GM18870 (cell line): ENCODE data around the gene CYP26A1.
"Not testable (repeated sequence)": the region's sequence is repeated elsewhere in the genome, so short reads cannot be mapped to it uniquely, and the experiment has no call there.

ENCODE experiments used
- ATAC-seq: cut with Tn5 transposase; IDR thresholded peaks from one replicate; pipeline ENCODE4 v1.9.1; 2021; ENCODE audit warnings: moderate library complexity; ENCODE audit not compliant: unreplicated experiment

Gene CYP26A1

DNA sequence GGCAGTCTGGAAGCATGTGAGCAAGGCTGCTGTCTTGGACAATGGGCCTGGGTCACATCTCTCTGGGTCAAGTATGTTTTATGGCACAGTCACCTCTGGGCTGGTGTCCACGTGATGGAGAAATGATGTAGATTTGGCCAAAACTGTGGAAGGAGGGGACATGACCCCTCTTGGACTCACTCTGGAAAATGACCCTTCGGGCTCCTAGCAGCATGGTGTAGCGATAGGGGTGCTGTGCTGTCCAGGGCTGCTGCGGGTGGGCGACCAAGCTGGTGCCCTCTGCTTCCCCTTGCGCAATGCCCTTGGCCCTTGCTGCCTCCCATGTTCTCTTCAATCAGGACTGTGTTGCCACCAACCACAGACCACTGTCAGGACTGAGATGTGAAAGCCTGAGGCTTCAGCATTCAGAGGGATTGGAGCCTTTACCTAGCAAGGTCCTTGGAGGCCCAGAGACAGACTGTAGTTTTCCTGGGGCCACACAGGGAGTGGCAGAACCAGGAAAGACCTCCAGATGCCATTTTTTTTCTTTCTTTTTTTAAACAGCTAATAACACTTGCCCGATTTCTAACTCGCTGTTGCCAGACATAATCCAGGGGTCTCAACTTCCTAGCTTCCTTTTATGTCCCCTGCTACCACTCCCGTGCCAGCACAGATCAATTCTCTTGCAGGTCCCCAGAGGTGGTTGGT is 6.1 kb downstream of the CYP26A1 start:
- no peak for ATAC-seq

DNA sequence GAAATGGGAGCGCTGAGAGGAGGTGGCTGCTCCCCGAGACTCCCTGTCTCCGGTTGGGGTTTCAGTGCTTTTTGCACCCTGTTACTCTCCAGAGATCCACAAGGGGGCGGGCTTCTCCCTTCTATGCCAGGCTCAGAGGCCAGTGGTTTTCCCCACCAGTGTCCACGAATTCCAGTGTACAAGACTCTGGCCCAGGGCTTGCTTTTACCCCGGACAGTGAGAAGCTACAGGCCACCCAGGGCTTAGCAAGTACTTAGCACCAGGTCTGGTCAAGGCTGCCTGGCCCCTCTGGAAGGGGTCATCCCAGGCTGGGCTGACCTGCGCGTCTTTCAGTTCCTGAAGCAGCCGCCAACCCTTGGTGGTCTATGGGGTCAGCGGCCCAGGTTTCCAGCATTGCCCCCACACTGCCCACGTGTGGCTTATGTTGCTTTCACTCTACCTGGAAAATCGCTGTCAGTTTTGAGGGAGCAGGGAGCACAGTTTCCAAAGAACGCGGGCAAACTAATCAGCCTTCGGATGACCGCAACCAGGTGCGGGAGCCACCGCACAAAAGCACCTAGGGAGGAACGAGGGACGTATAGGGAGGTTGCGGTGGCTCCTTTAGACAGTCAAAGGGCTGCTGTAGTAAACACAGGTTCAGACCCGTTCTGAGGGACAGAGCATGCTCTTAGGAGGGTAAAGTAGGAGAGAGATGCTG is 6.8 kb downstream of the CYP26A1 start:
- ATAC-seq, result no peak

DNA sequence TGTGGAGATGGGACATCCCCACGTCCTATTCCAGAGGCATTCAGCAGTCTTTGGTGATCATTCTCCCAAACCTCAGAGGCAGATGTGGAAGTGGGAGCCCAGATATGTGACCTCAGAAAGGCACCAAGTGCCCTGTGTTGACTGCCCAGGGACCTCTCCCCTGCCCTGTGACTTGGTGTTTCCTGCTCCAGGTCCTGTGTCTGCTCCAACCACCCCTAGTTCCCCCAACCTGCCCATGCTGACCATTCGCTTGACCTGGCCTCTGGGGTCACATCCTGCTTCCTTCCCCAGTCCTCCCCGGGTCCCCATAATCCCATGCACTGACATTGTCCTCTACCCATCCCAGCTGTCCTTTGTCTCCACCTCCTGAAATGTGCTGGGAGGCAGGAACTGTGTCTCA is 7.6 kb downstream of the CYP26A1 start:
- no peak for ATAC-seq

DNA sequence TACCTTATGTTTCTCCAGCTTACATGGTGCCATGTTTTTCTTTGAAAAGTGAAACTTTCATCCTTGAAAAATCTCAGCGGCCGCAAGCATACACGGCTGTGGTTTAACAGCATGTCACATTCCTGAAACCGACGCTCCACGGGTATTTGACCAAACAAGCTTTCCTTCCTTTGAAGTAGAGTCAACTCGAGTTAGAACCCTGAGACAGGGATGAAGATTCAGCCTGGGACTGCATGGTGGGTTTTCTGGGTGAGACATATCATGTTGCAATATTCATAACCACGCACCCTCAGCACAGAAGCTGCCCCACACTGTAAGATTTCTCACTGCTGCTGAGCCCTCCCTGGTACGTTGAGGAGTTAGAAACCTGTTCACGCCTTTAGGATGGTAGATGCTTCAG is 8.1 kb downstream of the CYP26A1 start:
- ATAC-seq, result no peak

DNA sequence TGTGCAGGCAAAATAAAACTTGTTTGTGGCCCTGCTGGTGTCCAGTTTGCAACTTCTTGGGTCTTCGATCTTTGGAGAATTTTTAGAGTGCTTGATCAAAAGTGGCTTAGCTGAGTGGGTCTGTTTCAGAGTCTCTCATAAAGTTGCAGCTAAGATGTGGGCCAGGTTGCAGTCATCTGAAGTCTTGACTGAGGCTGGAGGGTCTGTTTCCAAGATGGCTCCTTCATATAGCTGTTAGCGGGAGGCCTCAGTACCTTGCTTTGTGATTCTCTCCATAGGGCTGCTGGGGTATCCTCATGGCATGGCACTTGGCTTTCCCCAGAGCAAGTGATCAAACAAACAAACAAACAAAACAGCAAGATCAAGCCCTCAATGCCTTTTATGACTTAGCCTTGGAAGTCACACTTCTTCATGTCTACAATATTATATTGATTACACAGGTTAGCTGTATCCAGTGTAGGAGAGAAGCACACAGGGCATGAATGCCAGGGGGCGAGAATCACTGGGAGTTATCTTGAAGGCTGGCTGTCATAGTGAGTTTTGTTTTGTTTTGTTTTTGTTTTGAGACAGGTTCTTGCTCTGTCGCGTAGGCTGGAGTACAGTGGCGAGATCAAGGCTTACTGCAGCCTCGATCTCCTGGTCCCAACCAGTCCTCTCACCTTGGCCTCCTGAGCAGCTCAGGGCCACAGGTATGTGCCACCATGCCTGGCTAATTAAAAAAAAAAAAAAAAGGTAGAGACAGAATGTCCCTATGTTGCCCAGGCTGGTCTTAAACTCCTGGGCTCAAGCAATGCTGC is 10.2 kb downstream of the CYP26A1 start:
- ATAC-seq, result no peak

DNA sequence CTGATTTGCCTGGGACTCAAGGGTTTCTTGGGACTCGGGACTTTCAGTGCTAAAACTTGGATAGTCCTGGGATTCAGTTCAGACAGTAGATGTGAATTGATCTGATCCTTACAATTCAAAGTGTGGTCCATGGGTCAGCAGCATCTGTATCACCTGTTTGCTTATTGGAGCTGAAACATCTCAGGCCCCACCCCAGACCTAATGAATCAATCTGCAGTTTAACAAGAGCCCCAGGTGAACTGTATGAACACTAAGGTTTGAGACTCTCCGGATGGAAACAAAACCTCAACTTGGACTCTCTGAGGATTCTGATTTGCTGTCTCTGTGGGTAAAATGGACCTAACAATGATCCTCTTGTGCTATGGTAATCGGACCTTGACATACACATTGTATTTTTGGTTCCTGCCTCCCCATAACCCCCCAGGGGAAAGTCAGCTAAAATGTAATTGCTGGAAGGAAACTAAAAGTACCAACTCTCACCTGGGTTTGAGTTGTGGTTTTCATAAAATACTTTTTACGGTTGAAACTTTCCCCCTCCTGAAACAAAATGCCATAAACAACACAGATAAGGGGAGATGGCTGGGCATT is 11.7 kb downstream of the CYP26A1 start:
- no peak for ATAC-seq

DNA sequence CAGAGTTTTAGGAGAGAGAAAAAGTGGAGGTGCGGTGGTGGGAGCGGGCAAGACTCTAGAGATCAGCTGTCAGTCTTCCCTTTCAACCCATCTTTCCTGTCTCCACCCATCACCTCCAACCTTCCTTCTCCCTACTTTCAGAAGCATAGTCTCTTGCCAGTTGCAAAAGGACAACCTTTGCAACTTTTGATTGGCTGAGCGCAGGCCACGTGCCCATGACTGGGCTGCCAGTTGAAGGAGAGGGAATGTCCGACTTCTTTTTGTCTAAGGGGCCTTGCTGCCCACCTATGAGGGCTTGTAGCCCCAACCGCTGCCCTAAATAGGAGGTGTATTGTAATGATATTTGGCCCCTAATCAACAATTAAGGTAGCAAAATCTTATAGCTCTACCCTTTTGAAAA is 12.6 kb downstream of the CYP26A1 start:
- no peak for ATAC-seq

DNA sequence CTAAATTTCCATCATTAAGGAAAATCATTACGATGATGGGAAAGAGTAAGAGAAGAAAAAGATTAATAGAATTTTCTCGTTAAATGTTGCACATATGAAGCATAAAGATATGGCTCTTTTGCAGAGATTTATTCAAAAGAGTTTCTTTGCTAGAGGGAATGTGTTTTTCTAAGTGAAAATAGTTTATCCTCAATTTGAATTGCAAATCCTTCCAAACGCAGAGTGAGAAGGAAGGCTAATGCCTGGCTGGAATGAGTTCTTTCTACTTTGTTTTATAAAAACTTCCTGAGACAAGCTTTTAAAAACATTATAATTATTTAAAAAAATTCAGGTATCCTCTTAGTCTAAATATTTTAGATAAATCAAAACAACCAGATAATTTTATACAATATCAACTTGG is 14.2 kb downstream of the CYP26A1 start:
- no peak for ATAC-seq

DNA sequence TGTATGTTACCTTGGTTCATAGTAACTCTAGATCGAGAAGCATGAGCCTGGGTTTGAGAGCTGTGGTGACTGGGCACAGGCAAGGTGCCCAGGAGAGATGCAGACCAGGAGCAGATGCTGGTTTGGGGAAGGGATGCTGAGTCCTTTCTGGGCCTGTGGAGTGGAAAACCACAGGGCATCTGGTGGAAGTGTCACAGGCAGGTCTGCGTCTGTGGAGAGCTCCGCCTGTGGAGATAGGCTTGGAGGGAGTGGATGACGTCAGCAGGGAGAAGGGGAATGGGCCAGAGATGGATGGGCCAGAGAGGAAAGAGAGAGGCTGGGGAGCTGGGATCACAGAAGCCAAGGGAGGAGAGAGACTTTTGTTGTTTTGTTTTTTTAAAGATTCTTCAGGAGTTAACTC is 14.8 kb downstream of the CYP26A1 start:
- no peak for ATAC-seq

DNA sequence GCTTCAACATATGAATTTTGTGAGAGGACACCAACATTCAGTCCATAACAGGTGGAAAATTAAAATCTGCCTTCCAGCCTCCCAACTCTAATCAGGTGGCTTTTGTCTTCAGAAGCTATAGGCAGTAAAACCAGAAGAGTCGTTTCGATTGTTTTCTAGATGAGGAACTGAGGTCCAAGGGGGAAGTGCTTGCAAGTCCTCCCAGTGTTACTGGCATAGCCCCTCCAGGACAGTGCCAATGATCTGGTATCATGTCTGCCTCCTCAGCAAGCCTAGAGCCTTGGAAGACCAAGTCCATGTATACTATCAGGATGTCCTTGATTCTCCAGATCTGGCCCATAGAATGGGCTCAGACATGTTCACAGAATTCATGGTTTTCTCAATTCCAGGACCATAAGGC is 16.9 kb downstream of the CYP26A1 start:
- no peak for ATAC-seq

DNA sequence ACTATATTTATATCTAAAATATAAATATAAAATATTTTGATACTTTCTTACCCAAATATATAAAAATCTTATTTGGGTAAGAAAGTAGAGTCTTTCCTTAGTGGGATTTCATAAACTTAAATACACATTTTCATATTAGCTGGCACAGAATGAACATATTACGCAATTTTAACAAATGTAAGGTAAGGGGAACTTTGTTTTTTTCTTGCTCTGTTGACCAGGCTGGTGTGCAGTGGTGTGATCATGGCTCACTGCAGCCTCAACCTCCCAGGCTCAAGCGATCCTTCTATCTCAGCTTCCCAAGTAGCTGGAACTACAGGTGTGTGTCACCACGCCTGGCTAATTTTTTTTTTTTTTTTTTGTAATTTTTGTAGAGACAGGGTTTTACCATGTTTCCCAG is 18.3 kb downstream of the CYP26A1 start:
- no peak for ATAC-seq

DNA sequence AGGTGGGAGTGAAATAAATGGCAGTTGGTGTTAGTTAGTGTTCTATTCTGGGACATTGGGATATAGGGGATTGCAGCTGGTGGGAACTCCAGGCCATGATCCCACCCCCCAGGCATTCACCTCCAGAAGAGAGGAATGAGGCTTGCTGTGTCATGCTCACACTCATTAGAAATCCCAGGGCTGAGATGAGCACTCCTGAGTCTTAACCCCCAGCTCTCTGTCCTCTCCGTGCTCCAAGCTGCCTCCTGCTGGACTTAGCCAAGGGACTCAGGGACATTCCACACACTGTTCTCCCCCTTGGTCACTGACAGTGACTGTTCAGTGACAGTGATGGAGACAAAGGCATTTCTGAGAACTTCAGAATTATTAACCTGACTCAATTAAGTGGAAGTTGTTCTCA is 21.5 kb downstream of the CYP26A1 start:
- ATAC-seq, result no peak

DNA sequence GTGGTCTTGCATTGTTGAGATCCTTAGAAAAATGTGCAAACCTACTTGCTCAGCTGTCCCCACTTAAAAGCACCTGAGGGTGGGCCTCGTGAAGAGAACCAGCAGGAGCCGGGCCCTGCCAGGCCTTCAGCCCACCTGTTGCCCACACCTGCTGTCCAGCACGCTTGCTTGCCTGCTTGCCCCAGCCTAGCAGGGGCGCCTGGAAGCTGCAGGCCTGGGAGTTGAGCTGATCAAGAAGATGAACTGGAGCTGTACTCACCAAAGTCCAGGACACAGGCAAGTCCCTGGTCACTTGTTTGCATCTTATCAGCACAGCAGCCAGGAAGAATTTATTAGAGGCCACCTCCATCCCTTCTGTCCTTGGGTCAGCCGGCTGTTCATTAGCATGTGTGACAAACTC is 23.2 kb downstream of the CYP26A1 start:
- ATAC-seq, result no peak

DNA sequence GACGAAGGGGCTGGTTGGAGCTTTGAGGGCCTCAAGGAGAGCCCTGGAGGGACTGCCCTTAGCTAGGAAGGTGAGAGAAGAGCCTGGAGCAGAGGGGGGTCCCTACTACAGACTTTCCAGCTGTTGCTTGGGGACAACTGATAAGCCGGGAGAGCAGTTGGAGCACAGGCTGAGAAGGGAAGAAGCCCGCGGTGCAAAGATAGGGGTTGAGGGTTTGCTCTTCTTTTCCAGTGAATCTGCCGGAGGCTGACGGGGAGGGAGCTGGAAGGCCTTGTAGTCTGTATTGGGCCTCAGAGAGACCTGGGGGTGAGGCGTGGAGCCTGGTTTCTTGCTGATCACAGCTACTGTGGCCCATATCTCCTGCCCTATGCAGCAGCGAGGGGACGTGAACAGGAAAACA is 23.7 kb downstream of the CYP26A1 start:
- ATAC-seq, result no peak

DNA sequence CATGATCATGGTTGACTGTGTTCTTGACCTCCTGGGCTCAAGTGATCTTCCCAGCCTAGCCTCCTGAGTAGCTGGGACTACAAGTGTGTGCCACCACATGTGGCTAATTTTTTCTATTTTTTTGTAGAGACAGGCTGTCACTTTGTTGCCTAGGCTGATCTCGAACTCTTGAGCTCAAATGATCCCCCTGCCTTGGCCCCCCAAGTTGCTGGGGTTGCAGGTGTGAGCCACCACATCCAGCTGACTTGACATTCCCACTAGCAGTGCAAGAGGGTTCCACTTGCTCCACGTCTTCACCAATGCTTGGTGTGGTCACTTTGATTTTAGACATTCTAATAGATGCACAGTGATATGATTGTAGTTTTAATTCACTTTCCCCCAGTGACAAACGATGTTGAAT is 25.1 kb downstream of the CYP26A1 start:
- no peak for ATAC-seq

DNA sequence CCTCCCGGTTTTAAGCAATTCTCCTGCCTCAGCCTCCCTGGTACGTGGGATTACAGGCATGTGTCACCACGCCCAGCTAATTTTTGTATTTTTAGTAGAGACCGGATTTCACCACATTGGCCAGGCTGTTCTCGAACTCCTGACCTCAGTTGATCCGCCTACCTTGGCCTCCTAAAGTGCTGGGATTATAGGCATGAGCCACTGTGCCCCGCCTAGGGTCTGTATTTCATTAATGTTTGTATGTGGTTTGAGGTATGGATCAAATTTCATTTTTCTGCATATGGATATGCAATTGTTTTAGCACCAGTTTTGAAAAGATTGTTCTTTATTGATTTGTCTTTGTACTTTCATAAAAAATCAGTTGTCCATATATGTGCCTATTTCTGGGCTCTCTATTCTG is 26.0 kb downstream of the CYP26A1 start:
- ATAC-seq, result no peak

DNA sequence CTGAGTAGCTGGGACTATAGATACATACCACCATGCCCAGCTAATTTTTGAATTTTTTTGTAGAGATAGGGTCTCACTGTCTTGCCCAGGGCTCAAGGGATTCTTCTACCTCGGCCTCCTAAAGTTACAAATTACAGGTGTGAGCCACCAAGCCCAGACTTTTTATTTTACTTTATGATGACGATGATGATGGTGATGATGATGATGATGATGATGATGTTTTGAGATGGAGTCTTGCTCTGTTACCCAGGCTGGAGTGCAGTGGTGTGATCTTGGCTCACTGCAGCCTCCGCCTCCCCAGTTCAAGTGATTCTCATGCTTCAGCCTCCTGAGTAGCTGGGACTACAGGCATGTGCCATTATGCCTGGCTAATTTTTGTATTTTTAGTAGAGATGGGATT is 27.5 kb downstream of the CYP26A1 start:
- not testable (repeated sequence) for ATAC-seq

DNA sequence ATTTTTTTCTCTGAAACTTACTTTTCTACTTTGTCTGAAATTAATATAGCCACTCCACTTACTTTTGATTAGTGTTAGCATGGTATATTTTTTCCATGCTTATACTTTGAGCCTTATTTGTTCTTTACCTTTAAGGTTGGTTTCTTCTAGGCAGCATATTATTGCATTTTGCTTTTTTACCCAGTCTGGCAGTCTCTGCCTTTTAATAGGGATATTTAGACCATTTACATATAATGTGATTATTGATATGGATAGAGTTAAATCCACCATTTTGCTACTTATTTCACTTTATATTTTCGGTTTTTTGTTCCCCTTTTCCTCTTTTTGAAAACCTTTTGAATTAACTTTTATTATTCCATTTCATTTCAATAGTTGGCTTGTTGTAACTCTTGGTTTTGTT is 30.3 kb downstream of the CYP26A1 start:
- ATAC-seq, result no peak

DNA sequence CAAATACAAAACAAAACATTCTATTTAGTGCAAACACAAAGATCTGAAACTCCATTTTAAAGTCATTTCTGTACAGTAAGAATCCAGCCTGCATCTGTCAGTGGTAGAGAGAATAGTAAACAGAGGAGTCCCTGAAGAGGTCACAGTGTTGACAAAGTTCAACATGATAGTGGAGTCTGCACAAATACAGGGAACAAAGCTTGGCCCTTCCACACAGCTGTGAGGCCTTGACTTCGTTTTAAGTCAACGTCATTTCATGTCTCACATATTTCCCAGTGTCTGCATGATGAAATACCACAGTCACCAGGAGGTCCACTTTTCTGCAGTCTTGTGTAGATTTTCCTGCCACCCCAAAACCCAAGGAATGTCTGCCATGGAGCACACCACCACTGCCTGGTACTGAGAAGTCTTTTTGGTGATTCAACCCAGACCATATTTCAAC is 33.0 kb downstream of the CYP26A1 start:
- no peak for ATAC-seq

DNA sequence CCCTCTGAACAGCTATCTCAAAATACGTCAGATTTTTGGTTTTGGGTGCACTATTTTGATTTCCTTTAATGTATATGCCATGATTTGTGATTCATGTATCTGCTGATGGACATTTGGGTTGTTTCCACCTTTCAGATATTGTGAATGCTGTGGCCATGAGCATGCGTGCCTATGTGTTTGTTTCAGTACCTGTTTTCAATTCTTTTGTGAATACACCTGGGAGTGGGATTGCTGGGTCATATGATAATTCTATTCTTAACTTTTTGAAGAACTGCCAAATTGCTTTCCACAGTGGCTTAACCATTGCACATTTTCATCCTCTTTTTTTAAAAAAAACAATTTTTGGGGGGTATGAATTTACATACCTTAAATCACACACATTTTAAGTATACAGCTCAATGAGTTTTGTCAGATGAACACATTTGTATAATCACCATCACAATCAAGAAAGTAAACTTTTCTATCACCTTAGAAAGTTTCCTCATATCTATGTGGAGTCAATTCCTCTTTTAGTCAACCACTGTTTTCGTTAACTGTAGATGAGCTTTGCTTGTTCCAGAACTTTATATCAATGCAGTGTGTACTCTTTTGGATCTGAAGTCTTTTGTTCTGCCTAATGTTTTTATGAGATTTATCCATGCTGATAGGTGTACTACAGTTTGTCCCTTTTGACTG is 36.9 kb downstream of the CYP26A1 start:
- ATAC-seq, result peak; percentile 69

DNA sequence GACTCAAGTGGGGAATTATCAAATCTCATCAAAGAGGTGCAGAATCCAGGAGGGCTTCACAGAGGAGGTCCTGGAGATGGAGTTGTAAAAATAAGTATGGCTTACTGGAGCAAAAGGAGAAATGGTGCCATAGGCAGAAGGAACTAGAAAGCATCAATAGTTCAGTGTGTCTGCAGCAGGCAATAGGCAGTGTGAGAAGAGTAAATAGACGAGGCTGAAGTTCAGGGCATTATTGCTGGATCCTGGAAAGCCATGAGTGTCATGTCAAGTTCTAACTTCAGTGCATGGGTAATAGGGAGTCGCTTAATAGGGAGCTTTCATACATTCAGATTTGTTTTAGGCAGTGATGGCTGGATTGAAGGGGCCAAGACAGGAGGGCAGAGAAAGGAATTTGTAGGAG is 39.3 kb downstream of the CYP26A1 start:
- ATAC-seq, result no peak
